K562 (cell line): Measurements from ENCODE around the gene MED29. TPM values are rescaled to one million over a fixed set of nuclear protein-coding genes. Genes with fewer than 3 reads are reported as not detected.

Experiments used
- polyA plus RNA-seq, 8 experiments: library from polyadenylated mRNA; depleted of rRNA in 4 of 8; stranded (reverse) in 5 of 8; unstranded in 3 of 8; fragments of >200 nt; fragmentation: Nextera tagmentation in 2 of 8; fragmentation: Illumina TruSeq in 1 of 8; extraction: Ambion mirVana in 2 of 8; extraction: Trizol in 1 of 8; gene quantifications; 2 replicates each; pipeline versions ENCODE4 v1.2.1 to v1.2.3, GENCODE V29; 2011 to 2014; ENCODE audit warnings: inconsistent platforms in 1 of 8, missing spikeins in 1 of 8
- total RNA-seq, 7 experiments: library from RNA; depleted of rRNA in 6 of 7; stranded (reverse); fragments of >200 nt in 6 of 7; fragmentation: Illumina TruSeq in 2 of 7; extraction: Trizol in 2 of 7; gene quantifications; 2 replicates each; pipeline versions ENCODE4 v1.2.1 to v1.2.3, GENCODE V29; 2011 to 2021; ENCODE audit warnings: low replicate concordance in 1 of 7
- TF ChIP-seq, protein P1 (sequence below), 2 experiments: fragments of 450-650 bp; IDR thresholded peaks; 2 replicates each; pipeline ENCODE4 v1.6.1; 2016; ENCODE audit warnings: mild to moderate bottlenecking in 2 of 2, borderline replicate concordance in 1 of 2, low read depth in 1 of 2, moderate library complexity in 1 of 2

The MED29 gene
- total and polyA plus RNA-seq, 9 of the 15 experiments (the other 6 are each of a cell fraction or from before 2014, with no cell fraction given) = 1.8 to 22.6 (median 12.4) TPM

- TF ChIP-seq, protein P1, sequence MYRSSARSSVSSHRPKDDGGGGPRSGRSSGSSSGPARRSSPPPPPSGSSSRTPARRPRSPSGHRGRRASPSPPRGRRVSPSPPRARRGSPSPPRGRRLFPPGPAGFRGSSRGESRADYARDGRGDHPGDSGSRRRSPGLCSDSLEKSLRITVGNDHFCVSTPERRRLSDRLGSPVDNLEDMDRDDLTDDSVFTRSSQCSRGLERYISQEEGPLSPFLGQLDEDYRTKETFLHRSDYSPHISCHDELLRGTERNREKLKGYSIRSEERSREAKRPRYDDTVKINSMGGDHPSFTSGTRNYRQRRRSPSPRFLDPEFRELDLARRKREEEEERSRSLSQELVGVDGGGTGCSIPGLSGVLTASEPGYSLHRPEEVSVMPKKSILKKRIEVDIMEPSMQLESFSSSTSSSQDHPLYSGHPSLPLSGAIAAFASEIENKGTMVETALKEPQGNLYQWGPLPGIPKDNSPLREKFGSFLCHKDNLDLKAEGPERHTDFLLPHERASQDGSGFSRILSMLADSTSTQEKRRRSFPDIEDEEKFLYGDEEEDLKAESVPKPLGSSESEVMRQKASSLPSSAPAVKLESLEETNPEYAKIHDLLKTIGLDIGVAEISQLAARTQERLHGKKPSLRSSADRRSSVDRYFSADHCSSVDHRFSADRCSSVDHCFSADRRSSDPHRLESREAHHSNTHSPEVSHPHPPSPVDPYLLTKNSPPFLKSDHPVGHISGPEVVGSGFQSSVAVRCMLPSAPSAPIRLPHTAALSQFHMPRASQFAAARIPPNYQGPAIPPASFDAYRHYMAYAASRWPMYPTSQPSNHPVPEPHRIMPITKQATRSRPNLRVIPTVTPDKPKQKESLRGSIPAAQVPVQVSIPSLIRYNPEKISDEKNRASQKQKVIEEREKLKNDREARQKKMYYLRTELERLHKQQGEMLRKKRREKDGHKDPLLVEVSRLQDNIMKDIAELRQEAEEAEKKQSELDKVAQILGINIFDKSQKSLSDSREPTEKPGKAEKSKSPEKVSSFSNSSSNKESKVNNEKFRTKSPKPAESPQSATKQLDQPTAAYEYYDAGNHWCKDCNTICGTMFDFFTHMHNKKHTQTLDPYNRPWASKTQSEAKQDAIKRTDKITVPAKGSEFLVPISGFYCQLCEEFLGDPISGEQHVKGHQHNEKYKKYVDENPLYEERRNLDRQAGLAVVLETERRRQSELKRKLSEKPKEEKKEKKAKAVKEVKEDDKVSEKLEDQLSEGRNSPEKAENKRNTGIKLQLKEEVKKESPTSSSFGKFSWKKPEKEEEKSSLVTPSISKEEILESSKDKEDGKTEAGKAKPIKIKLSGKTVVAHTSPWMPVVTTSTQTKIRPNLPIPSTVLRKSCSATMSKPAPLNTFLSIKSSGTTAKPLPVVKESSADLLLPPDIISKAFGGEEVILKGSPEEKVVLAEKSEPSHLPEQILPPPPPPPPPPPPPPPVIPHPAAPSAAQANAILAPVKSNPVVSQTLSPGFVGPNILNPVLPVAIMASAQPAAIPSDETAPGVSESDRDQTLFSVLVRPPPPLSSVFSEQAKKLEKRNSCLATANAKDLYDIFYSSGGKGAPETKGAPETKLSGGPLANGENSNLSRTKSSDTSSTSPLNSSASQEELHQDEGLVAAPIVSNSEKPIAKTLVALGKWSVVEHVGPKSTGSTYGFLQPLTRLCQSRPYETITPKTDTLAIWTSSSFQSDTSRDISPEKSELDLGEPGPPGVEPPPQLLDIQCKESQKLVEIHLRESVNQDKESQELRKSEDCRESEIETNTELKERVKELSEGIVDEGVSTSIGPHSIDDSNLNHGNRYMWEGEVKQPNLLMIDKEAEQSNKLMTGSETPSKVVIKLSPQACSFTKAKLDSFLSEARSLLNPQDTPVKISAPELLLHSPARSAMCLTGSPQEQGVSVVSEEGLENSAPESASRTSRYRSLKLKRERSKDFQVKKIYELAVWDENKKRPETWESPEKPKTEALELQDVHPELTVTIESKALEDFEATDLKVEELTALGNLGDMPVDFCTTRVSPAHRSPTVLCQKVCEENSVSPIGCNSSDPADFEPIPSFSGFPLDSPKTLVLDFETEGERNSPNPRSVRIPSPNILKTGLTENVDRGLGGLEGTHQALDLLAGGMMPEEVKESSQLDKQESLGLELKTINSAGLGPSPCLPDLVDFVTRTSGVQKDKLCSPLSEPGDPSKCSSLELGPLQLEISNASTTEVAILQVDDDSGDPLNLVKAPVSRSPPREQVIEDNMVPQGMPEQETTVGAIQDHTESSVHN (IDR thresholded peaks at IDR 0.05; ENCODE audit: borderline replicate concordance in 1 of 2, low read depth in 1 of 2) = no peak
Observed at GRCh38 chr19:39413272-39413910, 22.2 kb downstream of the MED29 start (continued).
